GM08714 (cell line): ENCODE results near the gene POPDC2.
A peak's percentile ranks its signal among the peaks of the same experiment; 100 is the strongest.

Experiments
- H3K4me3 ChIP-seq: fragments of 200-500 bp; sonication (Bioruptor generic); 2 replicates; pipeline ENCODE4 v1.5.1; 2014; ENCODE audit warnings: mild to moderate bottlenecking, low read length, inconsistent platforms
- ZNF274 ChIP-seq: IDR thresholded peaks from 2 replicates; pipeline ENCODE4 v1.6.1; 2012; ENCODE audit warnings: mild to moderate bottlenecking, low read depth, low read length

POPDC2 gene

DNA sequence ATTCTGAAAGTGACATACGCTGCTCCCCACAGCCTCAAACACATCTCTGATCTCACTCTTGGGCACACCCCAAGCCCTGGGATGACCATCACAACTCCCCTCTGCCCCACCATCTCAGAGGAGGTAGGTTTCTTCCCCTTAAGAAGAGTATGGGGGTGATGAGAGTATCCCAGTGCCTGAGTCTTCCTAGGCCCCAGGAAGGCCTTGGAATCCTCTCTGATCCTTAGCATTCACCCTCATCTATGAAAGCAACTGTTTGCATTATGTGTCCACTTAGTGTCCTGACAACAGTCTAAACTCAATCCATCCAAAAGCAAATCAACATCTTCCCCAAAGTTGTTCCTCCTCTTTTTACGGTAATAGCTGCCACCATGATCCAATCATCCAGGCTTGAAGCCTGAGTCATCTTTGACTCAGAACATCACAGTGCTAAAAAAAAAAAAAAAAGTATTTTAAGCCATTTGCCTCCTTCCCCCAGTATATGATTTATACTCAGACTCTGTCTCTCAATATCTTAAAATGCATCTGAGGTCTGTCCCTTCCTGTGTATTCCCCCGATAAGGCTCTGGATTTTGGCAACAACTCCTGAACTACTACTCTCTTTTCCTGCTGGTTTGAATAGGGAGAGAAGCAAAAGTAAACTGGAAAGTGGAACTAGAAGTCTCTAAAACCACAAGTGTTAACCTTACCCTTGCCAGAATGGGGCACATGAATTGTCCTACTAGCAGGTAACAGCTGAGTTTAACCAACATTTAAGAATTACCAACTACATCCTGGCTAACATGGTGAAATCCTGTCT, 22.5 kb downstream of the POPDC2 start:
- TF ChIP-seq ZNF274, result no peak
- peak overlapping the region; percentile 2; the same call in 1 of the 2 replicates for H3K4me3 ChIP-seq

- TF ChIP-seq ZNF274, result no peak
- no peak overlapping the region for H3K4me3 ChIP-seq
Measured at GRCh38 chr3:119636891-119637611, 23.3 kb downstream of the POPDC2 start.

DNA sequence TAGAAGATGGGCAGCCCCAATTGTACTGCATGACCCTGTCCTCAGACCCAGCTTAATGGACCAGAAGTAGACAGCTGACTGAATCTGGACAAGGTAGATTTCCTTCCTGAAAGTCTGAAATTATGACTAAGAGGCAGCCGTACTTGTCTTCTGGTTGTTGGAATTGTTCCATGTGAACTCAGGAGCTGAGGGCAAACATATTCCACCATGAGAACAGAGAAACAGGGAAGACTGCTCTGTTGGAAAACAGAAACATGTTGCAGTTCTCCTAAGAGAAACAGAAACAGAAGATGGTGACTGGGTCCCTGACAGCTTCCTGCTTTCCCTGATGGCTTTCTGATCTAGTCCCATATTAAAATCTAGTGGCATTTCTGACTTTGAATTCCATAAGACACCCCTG, 24.1 kb downstream of the POPDC2 start:
- no peak overlapping the region for H3K4me3 ChIP-seq
- TF ChIP-seq ZNF274, result no peak

- H3K4me3 ChIP-seq, result no peak overlapping the region
- TF ChIP-seq ZNF274, result no peak
Measured at GRCh38 chr3:119635719-119636118, 24.7 kb downstream of the POPDC2 start.

GRCh38 chr3:119632829-119633228, 27.6 kb downstream of the POPDC2 start:
- no peak overlapping the region for H3K4me3 ChIP-seq
- TF ChIP-seq ZNF274, result no peak

DNA sequence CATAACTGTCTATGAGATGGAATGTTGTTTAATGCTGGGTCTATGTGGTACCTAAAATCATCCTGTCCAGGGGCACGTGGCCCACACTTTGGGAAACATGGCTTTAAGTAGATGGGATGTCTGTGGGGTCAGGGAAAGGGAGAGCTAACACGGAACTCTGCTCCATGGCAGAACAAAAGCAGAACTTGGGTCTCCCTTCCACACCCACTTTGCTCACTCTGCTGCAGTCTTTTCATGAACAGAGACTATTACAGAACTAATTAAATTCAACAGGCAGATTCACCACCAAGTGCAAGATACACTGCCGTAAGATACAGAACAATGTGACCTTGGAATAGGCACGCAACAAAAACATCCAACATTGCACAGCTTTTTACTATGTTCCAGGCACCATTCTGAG, 28.2 kb downstream of the POPDC2 start:
- no peak for TF ChIP-seq ZNF274
- no peak overlapping the region for H3K4me3 ChIP-seq

- no peak overlapping the region for H3K4me3 ChIP-seq
- TF ChIP-seq ZNF274, result no peak
Measured at GRCh38 chr3:119631516-119631915, 28.9 kb downstream of the POPDC2 start.

- TF ChIP-seq ZNF274, result no peak
- H3K4me3 ChIP-seq, result no peak overlapping the region
Measured at GRCh38 chr3:119630880-119631329, 29.5 kb downstream of the POPDC2 start.

DNA sequence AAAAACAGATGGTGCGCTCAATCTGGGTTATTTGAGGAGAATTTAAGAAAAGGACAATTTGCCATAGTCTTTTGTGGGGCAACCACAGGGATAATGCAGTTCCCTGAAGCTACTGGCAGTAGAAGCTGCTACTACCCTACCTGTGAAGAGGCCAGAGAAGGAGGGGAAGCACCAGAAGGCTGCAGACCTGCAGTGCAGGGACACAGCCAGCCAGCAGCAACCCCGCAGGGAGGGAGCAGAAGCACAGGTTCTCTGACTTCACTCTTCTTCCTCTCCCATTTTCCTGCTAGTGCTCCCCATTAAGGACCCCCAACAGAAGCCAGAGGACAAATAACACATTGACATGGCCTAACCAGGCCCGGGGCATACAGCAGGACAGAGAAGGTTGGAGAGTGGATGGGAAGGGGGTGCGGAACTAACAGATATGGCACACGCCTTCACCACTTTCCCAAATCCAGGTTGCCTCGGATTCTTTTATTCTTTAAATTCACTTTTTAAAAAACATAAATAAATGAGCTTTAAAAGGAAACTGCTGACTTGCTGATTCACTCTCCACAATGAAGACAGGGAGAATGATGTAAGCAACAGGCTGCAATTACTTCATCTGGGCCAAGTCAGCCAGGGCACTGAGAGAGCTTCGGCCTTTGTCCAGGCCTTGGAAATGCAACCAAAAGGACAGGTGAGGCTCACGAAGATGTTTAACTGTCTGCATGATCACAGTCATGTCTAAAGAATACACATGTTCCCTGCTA, 30.1 kb downstream of the POPDC2 start:
- H3K4me3 ChIP-seq, result no peak overlapping the region
- no peak for TF ChIP-seq ZNF274

- no peak overlapping the region for H3K4me3 ChIP-seq
- TF ChIP-seq ZNF274, result no peak
Measured at GRCh38 chr3:119628816-119629445, 31.5 kb downstream of the POPDC2 start.

DNA sequence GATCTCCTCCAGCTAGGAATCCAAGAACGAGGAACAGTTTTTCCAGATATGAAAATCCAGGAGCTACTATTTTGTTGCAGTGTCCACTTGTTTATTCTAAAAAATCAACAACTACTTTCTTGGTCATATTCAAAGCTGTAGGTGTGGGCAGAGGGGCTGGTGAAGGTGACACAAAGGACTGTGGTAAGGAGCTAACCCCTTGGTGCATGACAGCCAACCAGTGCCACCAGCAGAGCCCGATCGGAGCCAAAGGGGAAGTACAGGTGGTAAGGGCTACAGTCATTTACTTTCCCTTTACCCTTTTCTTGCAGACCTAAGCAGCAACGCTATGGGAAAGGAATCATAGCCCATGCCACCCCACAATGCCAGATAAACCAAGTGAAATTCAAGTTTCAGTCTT, 32.0 kb downstream of the POPDC2 start:
- TF ChIP-seq ZNF274, result no peak
- H3K4me3 ChIP-seq, result no peak overlapping the region

- no peak for TF ChIP-seq ZNF274
Measured at GRCh38 chr3:119627461-119627860, 32.9 kb downstream of the POPDC2 start.

GRCh38 chr3:119626196-119626595, 34.2 kb downstream of the POPDC2 start:
- TF ChIP-seq ZNF274, result no peak
- H3K4me3 ChIP-seq, result no peak overlapping the region

More at GRCh38 chr3:119627461-119627860, 32.9 kb downstream of the POPDC2 start:
- H3K4me3 ChIP-seq, result no peak overlapping the region

DNA sequence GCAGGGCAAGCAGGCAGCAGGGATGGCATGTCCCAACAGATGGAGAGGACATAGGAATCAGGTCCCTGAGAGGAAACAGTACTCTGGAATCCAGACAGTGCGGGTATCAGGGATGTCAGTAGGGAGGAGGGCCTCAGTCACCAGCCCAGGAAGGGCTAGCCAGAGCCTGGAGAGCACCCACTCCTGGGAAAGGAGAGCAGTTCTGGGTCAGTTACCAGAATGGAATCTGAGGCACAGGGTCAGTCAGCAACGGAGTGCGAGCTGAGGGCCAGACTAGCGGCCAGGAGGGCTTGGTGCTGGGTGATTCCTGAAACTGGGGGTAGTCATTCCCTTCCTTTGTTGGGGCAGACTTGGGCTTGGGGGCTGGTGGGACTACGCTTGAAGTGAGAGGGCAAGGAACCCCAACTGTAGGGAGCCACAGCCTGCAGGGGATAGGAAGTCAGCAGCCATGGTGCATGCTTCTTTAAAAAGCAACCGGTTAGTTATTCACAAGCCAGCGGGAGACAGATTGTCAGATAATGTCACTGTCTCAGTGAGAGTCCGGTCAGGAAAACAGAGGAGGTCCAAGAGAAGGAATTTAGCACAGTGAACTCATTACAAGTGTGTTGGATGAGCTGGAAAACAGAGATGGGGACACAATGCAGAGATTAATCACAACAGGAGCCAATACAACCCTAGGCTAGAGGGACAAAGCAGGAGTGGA, 34.8 kb downstream of the POPDC2 start:
- TF ChIP-seq ZNF274, result no peak
- H3K4me3 ChIP-seq, result no peak overlapping the region
